Measurements from ENCODE around the gene IGF1. TPM values are rescaled to one million over a fixed set of nuclear protein-coding genes. Genes with fewer than 3 reads are reported as not detected.

IGF1 gene
- total and polyA plus RNA-seq, 5 experiments from 2014 or later: 0.05 to 0.16 TPM; not detected in 3

GRCh38 chr12:102509123-102509626 lies 28.8 kb upstream of the IGF1 start:
- peaks cover 1 to 19% (median 5%) of the 10 kb centered on the region in 5 donors for H3K27me3 Mint-ChIP-seq

DNA sequence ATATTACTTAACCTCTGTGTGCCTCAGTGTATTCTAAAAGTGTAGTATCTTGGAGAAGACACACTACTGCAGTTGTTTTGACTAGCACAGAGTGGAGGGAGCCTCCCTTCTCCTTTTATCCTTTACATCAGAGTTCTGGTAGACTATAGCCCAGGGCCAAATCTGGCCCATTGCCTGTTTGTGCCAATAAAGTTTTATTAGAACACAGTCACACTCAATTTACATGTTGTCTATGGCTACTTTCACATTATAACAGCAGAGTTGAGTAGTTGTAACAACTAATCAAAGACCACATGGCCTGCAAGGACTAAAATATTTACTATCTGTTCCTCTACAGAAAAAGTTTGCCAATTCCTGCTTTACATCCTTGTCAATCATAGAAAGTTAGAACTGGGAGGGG lies 27.7 kb upstream of the IGF1 start:
- H3K4me3 Mint-ChIP-seq: no peak overlapping the region
- POLR2A ChIA-PET: no interaction called here
- peaks cover 2 to 24% (median 6%) of the 10 kb centered on the region in 5 donors for H3K27me3 Mint-ChIP-seq
- no peak for DNase-seq
- H3K4me1 Mint-ChIP-seq: no peaks in the 10 kb centered on the region
- H3K27ac Mint-ChIP-seq: no peak overlapping the region
- no peak for ATAC-seq
- peaks cover 0 to 17% (median 2%) of the 10 kb centered on the region in 9 donors for H3K9me3 Mint-ChIP-seq
- H3K36me3 Mint-ChIP-seq: peaks cover 0 to 11% (median 0%) of the 10 kb centered on the region in 3 donors

More at GRCh38 chr12:102509123-102509626, 28.8 kb upstream of the IGF1 start:
- ATAC-seq: no peak
- Mint-ChIP-seq H3K4me3 (no peak overlapping the region), H3K4me1 (no peaks in the 10 kb centered on the region), H3K36me3 (peaks cover 0 to 11% (median 0%) of the 10 kb centered on the region in 3 donors), H3K27ac (no peak overlapping the region), H3K9me3 (peaks cover 0 to 17% (median 2%) of the 10 kb centered on the region in 9 donors)
- no peak for DNase-seq
- POLR2A ChIA-PET: no interaction called here

DNA sequence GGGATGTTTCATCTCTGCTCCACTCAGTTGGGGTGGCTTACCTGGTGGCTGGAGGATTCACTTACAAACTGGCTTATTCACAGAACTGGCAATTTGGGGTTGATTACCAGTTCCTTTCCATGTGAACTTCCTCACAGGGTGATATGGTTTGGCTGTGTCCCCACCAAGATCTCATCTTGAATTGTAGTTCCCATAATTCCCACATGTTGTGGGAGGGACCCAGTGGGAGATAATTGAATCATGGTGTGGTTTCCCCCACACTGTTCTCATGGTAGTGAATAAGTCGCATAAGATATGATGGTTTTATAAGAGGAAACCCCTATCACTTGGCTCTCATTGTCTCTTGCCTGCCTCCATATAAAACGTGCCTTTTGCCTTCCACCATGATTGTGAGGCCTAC lies 26.9 kb upstream of the IGF1 start:
- no peak overlapping the region for H3K27ac Mint-ChIP-seq
- peaks cover 0 to 17% (median 2%) of the 10 kb centered on the region in 9 donors for H3K9me3 Mint-ChIP-seq
- no peaks in the 10 kb centered on the region for H3K4me1 Mint-ChIP-seq
- peaks cover 0 to 11% (median 0%) of the 10 kb centered on the region in 3 donors for H3K36me3 Mint-ChIP-seq
- H3K27me3 Mint-ChIP-seq: peaks cover 2 to 24% (median 6%) of the 10 kb centered on the region in 5 donors
- no peak for ATAC-seq
- DNase-seq: no peak
- H3K4me3 Mint-ChIP-seq: no peak overlapping the region
- POLR2A ChIA-PET: no interaction called here

DNA sequence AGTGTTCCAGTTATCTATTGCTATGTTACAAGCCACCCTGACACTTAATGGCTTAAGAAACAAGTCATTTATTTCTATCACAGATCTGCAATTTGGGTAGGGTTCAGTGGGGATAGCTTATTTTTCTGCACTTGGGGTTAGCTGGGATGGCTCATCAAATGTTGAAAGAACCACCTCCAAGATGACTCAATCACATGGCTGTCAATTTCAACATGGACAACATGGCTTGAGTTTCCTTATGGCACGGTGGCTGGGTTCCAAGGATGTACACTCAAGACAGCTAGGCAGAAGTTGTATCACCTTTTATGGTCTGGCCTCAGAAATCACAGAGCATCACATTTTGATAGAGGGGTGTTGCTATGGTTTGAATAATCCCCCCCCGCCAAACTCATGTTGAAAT lies 24.5 kb upstream of the IGF1 start:
- peaks cover 0 to 11% (median 0%) of the 10 kb centered on the region in 3 donors for H3K36me3 Mint-ChIP-seq
- H3K4me1 Mint-ChIP-seq: peaks cover 0 to 2% (median 0%) of the 10 kb centered on the region in 4 donors
- H3K27ac Mint-ChIP-seq: no peak overlapping the region
- peaks cover 0 to 17% (median 2%) of the 10 kb centered on the region in 9 donors for H3K9me3 Mint-ChIP-seq
- no peak overlapping the region for H3K4me3 Mint-ChIP-seq
- DNase-seq (no peak), ATAC-seq (no peak)
- H3K27me3 Mint-ChIP-seq: peaks cover 7 to 38% (median 8%) of the 10 kb centered on the region in 5 donors
- POLR2A ChIA-PET: no interaction called here

DNA sequence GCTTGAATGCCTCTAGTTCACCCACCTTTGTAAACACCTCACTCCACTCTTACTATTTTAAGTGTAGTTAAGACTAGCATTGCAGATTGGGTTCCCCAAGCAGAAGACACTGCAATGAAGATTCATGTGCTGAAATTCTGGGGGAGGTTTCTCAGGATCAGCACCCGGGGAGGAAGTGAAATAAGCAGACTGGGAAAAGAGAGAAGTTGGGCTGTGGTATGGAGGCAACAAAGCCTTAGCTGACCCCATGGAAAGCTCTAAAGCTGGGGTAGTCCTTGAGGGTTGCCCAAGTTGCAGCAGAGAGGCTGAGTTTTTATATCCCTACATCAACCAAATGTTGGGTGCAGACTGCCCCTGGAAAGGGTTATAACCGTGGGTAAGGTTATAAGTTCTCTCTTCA lies 23.9 kb upstream of the IGF1 start:
- DNase-seq (no peak), ATAC-seq (no peak)
- Mint-ChIP-seq H3K4me1 (peaks cover 0 to 2% (median 0%) of the 10 kb centered on the region in 4 donors), H3K27ac (no peak overlapping the region), H3K36me3 (peaks cover 0 to 11% (median 0%) of the 10 kb centered on the region in 3 donors), H3K27me3 (peaks cover 7 to 38% (median 8%) of the 10 kb centered on the region in 5 donors), H3K4me3 (no peak overlapping the region), H3K9me3 (peaks cover 0 to 17% (median 2%) of the 10 kb centered on the region in 9 donors)
- POLR2A ChIA-PET: no interaction called here

DNA sequence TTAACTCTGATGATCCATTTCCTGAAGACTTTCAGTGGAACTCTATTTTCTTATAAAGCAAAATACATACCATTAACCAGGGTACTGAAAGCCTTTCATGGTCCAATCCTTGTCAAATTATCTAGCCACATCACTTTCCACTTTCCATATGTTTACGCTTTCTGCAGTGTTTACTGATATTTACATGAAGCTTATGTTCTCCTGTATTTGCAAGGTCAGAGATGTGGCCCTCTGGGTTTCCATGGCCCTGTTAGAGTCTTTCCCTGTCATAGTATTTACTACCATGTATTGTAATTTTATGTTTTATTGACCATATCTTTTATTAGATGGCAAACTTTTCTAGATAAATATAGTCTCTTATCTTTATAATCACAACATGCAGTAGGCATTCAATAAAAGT lies 23.5 kb upstream of the IGF1 start:
- ATAC-seq: no peak
- no peak for DNase-seq
- H3K36me3 Mint-ChIP-seq: peaks cover 0 to 11% (median 0%) of the 10 kb centered on the region in 3 donors
- H3K4me1 Mint-ChIP-seq: peaks cover 0 to 2% (median 0%) of the 10 kb centered on the region in 4 donors
- H3K4me3 Mint-ChIP-seq: no peak overlapping the region
- POLR2A ChIA-PET: no interaction called here
- peaks cover 7 to 38% (median 8%) of the 10 kb centered on the region in 5 donors for H3K27me3 Mint-ChIP-seq
- no peak overlapping the region for H3K27ac Mint-ChIP-seq
- peaks cover 0 to 17% (median 2%) of the 10 kb centered on the region in 9 donors for H3K9me3 Mint-ChIP-seq

DNA sequence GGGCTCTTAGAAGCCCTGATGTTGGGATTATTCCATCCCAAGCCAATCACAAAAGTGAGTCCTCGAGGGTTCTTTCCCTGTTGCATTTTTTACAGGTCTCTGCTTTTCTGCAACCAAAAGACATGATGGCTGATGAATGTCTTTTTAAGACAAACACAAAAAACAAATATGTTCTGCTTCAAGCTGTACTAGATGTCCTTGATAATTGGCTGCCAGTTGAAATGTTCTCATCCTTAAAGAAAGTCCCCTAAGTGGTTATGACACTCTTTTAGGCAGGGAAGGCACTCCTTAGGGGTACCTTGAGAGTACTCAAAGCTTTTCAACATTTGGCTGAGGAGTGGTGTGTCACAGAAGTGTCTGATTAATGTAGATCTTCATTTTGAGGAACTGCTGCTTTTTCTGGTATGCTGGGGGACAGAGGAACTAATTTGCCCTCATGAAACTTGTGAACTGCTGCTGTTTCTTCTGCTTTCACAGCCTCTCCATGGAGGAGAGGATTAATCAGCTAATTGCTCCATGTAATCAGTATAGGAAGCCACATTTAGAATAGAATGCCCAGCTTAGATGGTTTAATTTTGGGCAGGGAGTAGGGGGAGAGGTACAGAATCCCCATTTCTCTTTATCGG lies 22.8 kb upstream of the IGF1 start:
- peaks cover 0 to 17% (median 2%) of the 10 kb centered on the region in 9 donors for H3K9me3 Mint-ChIP-seq
- POLR2A ChIA-PET: no interaction called here
- peaks cover 0 to 2% (median 0%) of the 10 kb centered on the region in 4 donors for H3K4me1 Mint-ChIP-seq
- DNase-seq (no peak), ATAC-seq (no peak)
- H3K4me3 Mint-ChIP-seq: no peak overlapping the region
- H3K36me3 Mint-ChIP-seq: peaks cover 0 to 11% (median 0%) of the 10 kb centered on the region in 3 donors
- no peak overlapping the region for H3K27ac Mint-ChIP-seq
- peaks cover 7 to 38% (median 8%) of the 10 kb centered on the region in 5 donors for H3K27me3 Mint-ChIP-seq

DNA sequence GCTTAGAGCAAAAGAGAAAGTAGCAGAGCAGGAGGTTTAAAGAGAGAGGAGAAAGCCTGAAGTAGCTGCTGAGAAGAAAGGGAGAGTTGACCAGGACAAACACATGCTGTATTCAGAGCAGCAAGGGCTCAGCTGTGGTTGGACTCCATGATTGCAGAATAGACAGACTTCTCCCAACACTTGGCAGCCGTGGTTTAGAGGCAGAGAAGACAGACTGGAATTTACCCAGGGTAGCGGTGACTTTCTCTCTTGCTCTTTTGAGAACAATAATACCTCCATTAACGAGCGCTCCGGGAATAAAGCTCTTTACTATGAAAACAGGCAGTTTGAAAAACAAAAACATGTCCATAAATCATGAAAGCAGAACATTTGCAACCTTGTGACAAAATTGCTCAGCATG lies 21.4 kb upstream of the IGF1 start:
- Mint-ChIP-seq H3K4me3 (no peak overlapping the region), H3K4me1 (peaks cover 0 to 2% (median 0%) of the 10 kb centered on the region in 4 donors), H3K27me3 (peaks cover 7 to 36% (median 7%) of the 10 kb centered on the region in 5 donors), H3K9me3 (peaks cover 0 to 8% (median 0%) of the 10 kb centered on the region in 9 donors), H3K27ac (no peak overlapping the region), H3K36me3 (peaks cover 0 to 1% (median 0%) of the 10 kb centered on the region in 3 donors)
- POLR2A ChIA-PET: no interaction called here
- DNase-seq (no peak), ATAC-seq (no peak)

GRCh38 chr12:102498471-102498870 lies 18.1 kb upstream of the IGF1 start:
- H3K9me3 Mint-ChIP-seq: peaks cover 0 to 10% (median 4%) of the 10 kb centered on the region in 9 donors
- peaks cover 0 to 2% (median 0%) of the 10 kb centered on the region in 4 donors for H3K4me1 Mint-ChIP-seq
- H3K36me3 Mint-ChIP-seq: peaks cover 0 to 7% (median 0%) of the 10 kb centered on the region in 3 donors
- POLR2A ChIA-PET: no interaction called here
- H3K27ac Mint-ChIP-seq: no peak overlapping the region
- peaks cover 13 to 28% (median 13%) of the 10 kb centered on the region in 5 donors for H3K27me3 Mint-ChIP-seq
- DNase-seq (no peak), ATAC-seq (no peak)
- no peak overlapping the region for H3K4me3 Mint-ChIP-seq

- Mint-ChIP-seq H3K4me3 (no peak overlapping the region), H3K27me3 (peaks cover 15 to 33% (median 19%) of the 10 kb centered on the region in 5 donors), H3K36me3 (peaks cover 0 to 12% (median 0%) of the 10 kb centered on the region in 3 donors), H3K4me1 (peaks cover 0 to 2% (median 0%) of the 10 kb centered on the region in 4 donors), H3K9me3 (peaks cover 0 to 17% (median 11%) of the 10 kb centered on the region in 9 donors), H3K27ac (no peak overlapping the region)
- DNase-seq: no peak
- no peak for ATAC-seq
- POLR2A ChIA-PET: no interaction called here
These were observed 17.4 kb upstream of the IGF1 start for GRCh38 chr12:102497743-102498142.

GRCh38 chr12:102496591-102496990 lies 16.2 kb upstream of the IGF1 start:
- Mint-ChIP-seq H3K27ac (no peak overlapping the region), H3K36me3 (peaks cover 0 to 12% (median 0%) of the 10 kb centered on the region in 3 donors), H3K9me3 (peaks cover 0 to 20% (median 11%) of the 10 kb centered on the region in 9 donors), H3K27me3 (peaks cover 15 to 35% (median 26%) of the 10 kb centered on the region in 5 donors), H3K4me1 (peaks cover 0 to 2% (median 0%) of the 10 kb centered on the region in 4 donors), H3K4me3 (no peak overlapping the region)
- DNase-seq (no peak), ATAC-seq (no peak)
- POLR2A ChIA-PET: no interaction called here

DNA sequence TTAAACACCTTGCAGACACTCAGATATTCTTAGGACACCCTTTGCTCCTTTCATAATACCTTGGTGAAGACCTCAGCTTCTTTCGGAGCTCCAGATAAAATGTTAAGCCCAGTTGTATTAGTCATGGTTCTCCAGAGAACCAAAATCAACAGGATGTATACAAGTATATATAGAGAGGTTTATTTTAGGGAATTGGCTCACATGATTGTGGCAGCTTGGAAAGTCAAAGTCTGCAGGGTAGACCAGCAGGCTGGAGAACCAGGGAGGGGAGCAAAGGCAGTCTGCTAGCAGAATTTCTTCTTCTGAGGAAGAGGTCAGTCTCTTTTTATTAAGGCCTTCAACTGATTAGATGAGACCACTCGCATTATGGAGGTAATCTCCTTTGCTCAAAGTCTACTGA lies 6.9 kb upstream of the IGF1 start:
- Mint-ChIP-seq H3K36me3 (no peaks in the 10 kb centered on the region), H3K4me1 (peaks cover 6 to 14% (median 9%) of the 10 kb centered on the region in 4 donors), H3K4me3 (no peak overlapping the region), H3K27me3 (peaks cover 0 to 14% (median 2%) of the 10 kb centered on the region in 5 donors), H3K27ac (no peak overlapping the region), H3K9me3 (peaks cover 0 to 6% (median 0%) of the 10 kb centered on the region in 9 donors)
- POLR2A ChIA-PET: no interaction called here
- no peak for DNase-seq
- ATAC-seq: no peak

- Mint-ChIP-seq H3K9me3 (peaks cover 0 to 6% (median 0%) of the 10 kb centered on the region in 9 donors), H3K27me3 (peaks cover 0 to 9% (median 3%) of the 10 kb centered on the region in 5 donors), H3K27ac (no peak overlapping the region), H3K4me3 (no peak overlapping the region), H3K36me3 (no peaks in the 10 kb centered on the region), H3K4me1 (peaks cover 6 to 14% (median 9%) of the 10 kb centered on the region in 4 donors)
- POLR2A ChIA-PET: no interaction called here
- ATAC-seq (no peak), DNase-seq (no peak)
These were observed 5.8 kb upstream of the IGF1 start for GRCh38 chr12:102486153-102486552.

Measured in naive thymus-derived CD8-positive, alpha-beta T cell (primary cell).